Measurements from ENCODE around the gene ACOT8. TPM values are rescaled to one million over a fixed set of nuclear protein-coding genes. Genes with fewer than 3 reads are reported as not detected.

ACOT8 gene
- polyA plus RNA-seq, 1 donor (not counting 4 experiments of a cell fraction or from before 2014, with no cell fraction given): 23.9 TPM

GRCh38 chr20:45867136-45867818 is 10.1 kb upstream of the ACOT8 start:
- H4K20me1 ChIP-seq (ENCODE audit: control insufficient read depth, extremely low read depth, insufficient read depth, low read length): no peaks in the 10 kb centered on the region
- H3K4me2 ChIP-seq (ENCODE audit: control insufficient read depth, extremely low read depth, insufficient read depth, low read depth, low read length): no peak overlapping the region
- peaks cover 18% of the 10 kb centered on the region for H3K4me1 ChIP-seq (ENCODE audit: control insufficient read depth, extremely low read depth, insufficient read depth, low read length)
- no peaks in the 10 kb centered on the region for H3K27me3 ChIP-seq (ENCODE audit: control insufficient read depth, extremely low read depth, insufficient read depth, low read length)
- no peak overlapping the region for H2AFZ ChIP-seq (ENCODE audit: control insufficient read depth, low read length)
- dilution Hi-C loops (cut with MboI; ENCODE audit: extremely low pct_ligation_motif_present, low sequenced_read_pairs): no loop called here
- H3K9ac ChIP-seq (ENCODE audit: control insufficient read depth, extremely low read depth, insufficient read depth, low read length): peak overlapping the region; percentile 28
- H3K36me3 ChIP-seq (ENCODE audit: control insufficient read depth in 2 of 2, extremely low read depth in 1 of 2, insufficient read depth in 2 of 2, low read length in 2 of 2): no peaks in the 10 kb centered on the region
- H3K4me3 ChIP-seq (ENCODE audit: control insufficient read depth in 2 of 3, extremely low read depth in 1 of 3, insufficient read depth in 2 of 3, low read depth in 1 of 3, low read length in 3 of 3): no peak overlapping the region
- peaks cover 2% of the 10 kb centered on the region for H3K9me1 ChIP-seq (ENCODE audit: control insufficient read depth, extremely low read depth, insufficient read depth, low read length)
- no peak for FAIRE-seq
- no peak for TF ChIP-seq CTCF (optimal IDR thresholded peaks at IDR 0.05 in 1 of 3, IDR thresholded peaks at IDR 0.05 in 1 of 3, conservative IDR thresholded peaks at IDR 0.05 in 1 of 3; ENCODE audit: extremely low read depth in 1 of 3, insufficient read depth in 2 of 3, low read length in 3 of 3)
- TF ChIP-seq EZH2 (IDR thresholded peaks at IDR 0.05; ENCODE audit: low read length): no peak
- no peak for DNase-seq (ENCODE audit: low read depth, low spot score)
- no peaks in the 10 kb centered on the region for H3K9me3 ChIP-seq (ENCODE audit: control insufficient read depth, low read depth, low read length)
- H3K27ac ChIP-seq (ENCODE audit: control insufficient read depth, insufficient read depth, low read length): peak overlapping the region; percentile 68
- H3K79me2 ChIP-seq (ENCODE audit: control insufficient read depth, insufficient read depth, low read length): no peaks in the 10 kb centered on the region

GRCh38 chr20:45866454-45866853 is 9.3 kb upstream of the ACOT8 start:
- TF ChIP-seq EZH2 (IDR thresholded peaks at IDR 0.05; ENCODE audit: low read length): no peak
- no peak for TF ChIP-seq CTCF (optimal IDR thresholded peaks at IDR 0.05 in 1 of 3, IDR thresholded peaks at IDR 0.05 in 1 of 3, conservative IDR thresholded peaks at IDR 0.05 in 1 of 3; ENCODE audit: extremely low read depth in 1 of 3, insufficient read depth in 2 of 3, low read length in 3 of 3)
- no peak for FAIRE-seq
- H3K9ac ChIP-seq (ENCODE audit: control insufficient read depth, extremely low read depth, insufficient read depth, low read length): no peak overlapping the region

More at GRCh38 chr20:45866454-45866853, 9.3 kb upstream of the ACOT8 start:
- dilution Hi-C loops (cut with MboI; ENCODE audit: extremely low pct_ligation_motif_present, low sequenced_read_pairs): no loop called here
- Histone ChIP-seq H3K9me3 (ENCODE audit: control insufficient read depth, low read depth, low read length) (no peaks in the 10 kb centered on the region), H3K79me2 (ENCODE audit: control insufficient read depth, insufficient read depth, low read length) (no peaks in the 10 kb centered on the region), H4K20me1 (ENCODE audit: control insufficient read depth, extremely low read depth, insufficient read depth, low read length) (no peaks in the 10 kb centered on the region), H3K4me1 (ENCODE audit: control insufficient read depth, extremely low read depth, insufficient read depth, low read length) (peaks cover 18% of the 10 kb centered on the region), H3K27ac (ENCODE audit: control insufficient read depth, insufficient read depth, low read length) (no peak overlapping the region), H3K27me3 (ENCODE audit: control insufficient read depth, extremely low read depth, insufficient read depth, low read length) (no peaks in the 10 kb centered on the region), H3K4me3 (ENCODE audit: control insufficient read depth in 2 of 3, extremely low read depth in 1 of 3, insufficient read depth in 2 of 3, low read depth in 1 of 3, low read length in 3 of 3) (no peak overlapping the region), H2AFZ (ENCODE audit: control insufficient read depth, low read length) (no peak overlapping the region), H3K36me3 (ENCODE audit: control insufficient read depth in 2 of 2, extremely low read depth in 1 of 2, insufficient read depth in 2 of 2, low read length in 2 of 2) (no peaks in the 10 kb centered on the region), H3K4me2 (ENCODE audit: control insufficient read depth, extremely low read depth, insufficient read depth, low read depth, low read length) (no peak overlapping the region), H3K9me1 (ENCODE audit: control insufficient read depth, extremely low read depth, insufficient read depth, low read length) (peaks cover 2% of the 10 kb centered on the region)
- DNase-seq (ENCODE audit: low read depth, low spot score): no peak
